Sigmoid colon (tissue), 7 donors: ENCODE results near the gene CASP10. TPM values are rescaled to one million over a fixed set of nuclear protein-coding genes. Genes with fewer than 3 reads are reported as not detected.

Experiments used
- DNase-seq: peaks from one replicate; pipeline ENCODE4 v3.0.0-alpha.2; 2019
- H3K27ac ChIP-seq, 4 donors: fragments of 200-600 bp; sonication (generic); one replicate each; pipeline ENCODE4 v1.5.1; 2016 to 2019; ENCODE audit warnings: mild to moderate bottlenecking in 1 of 4
- H3K27me3 ChIP-seq, 3 donors: fragments of 200-600 bp; sonication (generic); one replicate each; pipeline ENCODE4 v1.5.1; 2019; ENCODE audit warnings: mild to moderate bottlenecking in 1 of 3
- H3K36me3 ChIP-seq, 4 donors: fragments of 200-600 bp; sonication (generic); one replicate each; pipeline ENCODE4 v1.5.1; 2016 to 2019
- H3K4me1 ChIP-seq, 4 donors: fragments of 200-600 bp; sonication (generic); one replicate each; pipeline ENCODE4 v1.5.1; 2017 to 2019
- H3K4me3 ChIP-seq, 4 donors: fragments of 200-600 bp; sonication (generic); one replicate each; pipeline ENCODE4 v1.5.1; 2017 to 2019; ENCODE audit warnings: mild to moderate bottlenecking in 2 of 4, moderate library complexity in 1 of 4
- H3K9me3 ChIP-seq, 4 donors: fragments of 200-600 bp in 3 of 4; sonication (generic) in 3 of 4; one replicate each; pipeline versions ENCODE4 v1.5.1 to v1.6.1; 2013 to 2019
- CTCF ChIP-seq, 4 experiments: fragments of 450-650 bp in 3 of 4; fragments of 200-600 bp in 1 of 4; IDR thresholded peaks; one replicate each; pipeline ENCODE4 v1.5.1; 2016 to 2019; ENCODE audit warnings: antibody characterized with exemption in 4 of 4, mild to moderate bottlenecking in 3 of 4, moderate library complexity in 2 of 4
- EP300 ChIP-seq, 4 donors: sonication (generic); formaldehyde crosslinking; IDR thresholded peaks; one replicate each; pipeline ENCODE4 v1.6.1; 2017; ENCODE audit warnings: antibody characterized with exemption in 4 of 4
- POLR2A ChIP-seq, 2 donors: fragments of 450-650 bp; IDR thresholded peaks; one replicate each; pipeline ENCODE4 v1.6.1; 2016; ENCODE audit warnings: antibody characterized with exemption in 2 of 2, mild to moderate bottlenecking in 2 of 2, moderate library complexity in 2 of 2
- POLR2AphosphoS5 ChIP-seq, 4 donors: sonication (generic); formaldehyde crosslinking; IDR thresholded peaks; one replicate each; pipeline ENCODE4 v1.6.1; 2017; ENCODE audit warnings: antibody characterized with exemption in 4 of 4
- WGBS, 2 donors: extraction: QIAGEN DNeasy Blood & Tissue Kit; methylation state at CpG; one replicate each; pipeline ENCODE4 v1.1.7; 2013; 5-methylcytosine and 5-hydroxymethylcytosine counted together
- intact Hi-C: fragments of 100-400 bp; cut with DNase I; formaldehyde crosslinking; loops from one replicate; pipeline ENCODE4 v1.15.1; 2023
- polyA plus RNA-seq, 3 donors: library from polyadenylated mRNA; stranded (reverse); fragments of 200-250 nt; gene quantifications; one replicate each; pipeline ENCODE4 v1.2.3, GENCODE V29; 2013
- total RNA-seq, 4 donors: library from RNA; depleted of rRNA; stranded (reverse); fragments of >200 nt; gene quantifications; one replicate each; pipeline ENCODE4 v1.1.0, GENCODE V29; 2016
- donor health status: healthy with polysubstance abuse.
- donor health status: Bipolar disorder and iron deficiency.
- donor health status: healthy.

The CASP10 gene
- total and polyA plus RNA-seq, 7 donors = 3.9 to 26.9 (median 11.4) TPM

GRCh38 chr2:201254081-201254730 lies 71.3 kb downstream of the CASP10 start:
- Histone ChIP-seq H3K27ac (no peak overlapping the region), H3K4me3 (no peak overlapping the region), H3K9me3 (no peaks in the 10 kb centered on the region), H3K36me3 (no peaks in the 10 kb centered on the region), H3K27me3 (no peaks in the 10 kb centered on the region), H3K4me1 (peaks cover 0 to 17% (median 8%) of the 10 kb centered on the region in 4 donors)
- TF ChIP-seq EP300 (IDR thresholded peaks at IDR 0.05) (no peak), POLR2A (IDR thresholded peaks at IDR 0.05) (no peak), CTCF (IDR thresholded peaks at IDR 0.05) (no peak), POLR2AphosphoS5 (IDR thresholded peaks at IDR 0.05) (no peak)
- WGBS, 2 donors = 35 to 47% methylated on average over 5 of the region's 5 CpGs
- no peak for DNase-seq
- intact Hi-C loops = no loop called here

- no peaks in the 10 kb centered on the region for H3K9me3 ChIP-seq
- H3K4me3 ChIP-seq = no peak overlapping the region
- H3K36me3 ChIP-seq = no peaks in the 10 kb centered on the region
- TF ChIP-seq CTCF (IDR thresholded peaks at IDR 0.05) = no peak
- no peak for TF ChIP-seq POLR2A (IDR thresholded peaks at IDR 0.05)
- TF ChIP-seq EP300 (IDR thresholded peaks at IDR 0.05) = no peak
- no peak for TF ChIP-seq POLR2AphosphoS5 (IDR thresholded peaks at IDR 0.05)
- DNase-seq = no peak
- intact Hi-C loops = no loop called here
- H3K27me3 ChIP-seq = no peaks in the 10 kb centered on the region
- H3K4me1 ChIP-seq = peaks cover 0 to 21% (median 11%) of the 10 kb centered on the region in 4 donors
- WGBS, 2 donors = 96% methylated on average over 3 of the region's 3 CpGs
- no peak overlapping the region for H3K27ac ChIP-seq
Observed at GRCh38 chr2:201255408-201256033, 72.6 kb downstream of the CASP10 start.

GRCh38 chr2:201256082-201256481 lies 73.1 kb downstream of the CASP10 start:
- no peaks in the 10 kb centered on the region for H3K36me3 ChIP-seq
- WGBS, 2 donors = 79 to 94% methylated on average over 3 of the region's 3 CpGs
- TF ChIP-seq POLR2AphosphoS5 (IDR thresholded peaks at IDR 0.05) (no peak), EP300 (IDR thresholded peaks at IDR 0.05) (no peak), CTCF (IDR thresholded peaks at IDR 0.05) (no peak), POLR2A (IDR thresholded peaks at IDR 0.05) (no peak)
- H3K27me3 ChIP-seq = no peaks in the 10 kb centered on the region
- H3K27ac ChIP-seq = no peak overlapping the region
- no peak for DNase-seq
- H3K4me1 ChIP-seq = peaks cover 0 to 21% (median 11%) of the 10 kb centered on the region in 4 donors
- no peaks in the 10 kb centered on the region for H3K9me3 ChIP-seq
- no peak overlapping the region for H3K4me3 ChIP-seq
- intact Hi-C loops = no loop called here

GRCh38 chr2:201257381-201257955 lies 74.5 kb downstream of the CASP10 start:
- Histone ChIP-seq H3K4me1 (peaks cover 0 to 21% (median 11%) of the 10 kb centered on the region in 4 donors), H3K27me3 (no peaks in the 10 kb centered on the region), H3K9me3 (no peaks in the 10 kb centered on the region), H3K27ac (peak overlapping the region; percentile 83 to 87 (median 85)), H3K36me3 (no peaks in the 10 kb centered on the region), H3K4me3 (peak overlapping the region; percentile 50 to 73 (median 68))
- intact Hi-C loops = no loop called here
- TF ChIP-seq EP300 (IDR thresholded peaks at IDR 0.05) (no peak), POLR2AphosphoS5 (IDR thresholded peaks at IDR 0.05) (no peak), CTCF (IDR thresholded peaks at IDR 0.05) (no peak)
- no peak for DNase-seq
- 4 to 11% methylated on average over 12 of the region's 12 CpGs for WGBS, 2 donors
